Neuronal stem cell (in vitro differentiated cells): Measurements from ENCODE around the gene MYH7. TPM values are rescaled to one million over a fixed set of nuclear protein-coding genes. Genes with fewer than 3 reads are reported as not detected.

Experiments used
- small RNA-seq: library from polyadenylated mRNA; stranded (forward); fragments of <200 nt; extraction: miRNeasy Mini kit (QIAGEN cat#:217004); gene quantifications from one replicate; pipeline ENCODE3, GENCODE V24; 2013; ENCODE audit not compliant: insufficient read depth

Gene MYH7

Small RNA genes lying within 50 kb of the gene (small RNA-seq; reads per million reads assigned to genes)
- gene MIR208A (not detected), gene MIR208B (not detected)
